Measurements from ENCODE around the gene GOLGA8J.
"Not testable (repeated sequence)": the region's sequence is repeated elsewhere in the genome, so short reads cannot be mapped to it uniquely, and the experiment has no call there.

The GOLGA8J gene, protein sequence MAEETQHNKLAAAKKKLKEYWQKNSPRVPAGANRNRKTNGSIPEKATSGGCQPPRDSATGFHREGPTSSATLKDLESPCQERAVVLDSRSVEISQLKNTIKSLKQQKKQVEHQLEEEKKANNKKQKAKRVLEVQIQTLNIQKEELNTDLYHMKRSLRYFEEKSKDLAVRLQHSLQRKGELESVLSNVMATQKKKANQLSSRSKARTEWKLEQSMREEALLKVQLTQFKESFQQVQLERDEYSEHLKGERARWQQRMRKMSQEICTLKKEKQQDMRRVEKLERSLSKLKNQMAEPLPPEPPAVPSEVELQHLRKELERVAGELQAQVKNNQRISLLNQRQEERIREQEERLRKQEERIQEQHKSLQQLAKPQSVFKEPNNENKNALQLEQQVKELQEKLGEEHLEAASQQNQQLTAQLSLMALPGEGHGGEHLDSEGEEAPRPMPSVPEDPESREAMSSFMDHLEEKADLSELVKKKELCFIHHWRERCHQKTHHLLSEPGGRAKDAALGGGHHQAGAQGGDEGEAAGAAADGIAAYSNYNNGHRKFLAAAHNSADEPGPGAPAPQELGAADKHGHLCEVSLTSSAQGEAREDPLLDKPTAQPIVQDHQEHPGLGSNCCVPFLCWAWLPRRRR

DNA sequence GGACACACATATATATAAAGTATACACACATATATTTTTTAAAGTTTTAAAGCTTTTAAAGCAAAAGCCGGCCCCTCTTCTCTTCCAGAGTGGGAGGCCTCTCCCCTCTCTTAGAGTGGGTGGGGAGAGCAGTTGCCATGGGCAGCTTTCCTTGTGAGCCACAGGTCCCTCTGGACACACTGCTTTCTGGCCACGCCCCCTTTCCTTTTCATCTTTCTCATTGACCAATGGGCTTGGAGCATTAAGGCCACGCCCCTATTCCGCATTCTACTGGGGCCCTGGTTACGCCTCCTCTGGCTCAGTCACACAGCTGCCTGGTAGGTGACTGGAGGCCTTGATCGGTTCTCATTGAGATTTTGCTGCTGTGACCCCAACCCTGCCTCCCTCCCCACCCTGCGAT, at the start of gene GOLGA8J:
TSS of gene GOLGA8J (plus strand) at position 301 of the 400 bp plus-strand sequence. CDS start at position 399, 98 bp downstream.
- not testable (repeated sequence) for DNase-seq (ENCODE audit: low spot score); H3K27ac ChIP-seq; H3K4me3 ChIP-seq

GRCh38 chr15:30033211-30033610, 49.5 kb upstream of the GOLGA8J start:
- DNase-seq (ENCODE audit: low spot score), result no peak
- H3K27ac ChIP-seq, result no peak overlapping the region
- no peak overlapping the region for H3K4me3 ChIP-seq
- TF ChIP-seq, protein P1, sequence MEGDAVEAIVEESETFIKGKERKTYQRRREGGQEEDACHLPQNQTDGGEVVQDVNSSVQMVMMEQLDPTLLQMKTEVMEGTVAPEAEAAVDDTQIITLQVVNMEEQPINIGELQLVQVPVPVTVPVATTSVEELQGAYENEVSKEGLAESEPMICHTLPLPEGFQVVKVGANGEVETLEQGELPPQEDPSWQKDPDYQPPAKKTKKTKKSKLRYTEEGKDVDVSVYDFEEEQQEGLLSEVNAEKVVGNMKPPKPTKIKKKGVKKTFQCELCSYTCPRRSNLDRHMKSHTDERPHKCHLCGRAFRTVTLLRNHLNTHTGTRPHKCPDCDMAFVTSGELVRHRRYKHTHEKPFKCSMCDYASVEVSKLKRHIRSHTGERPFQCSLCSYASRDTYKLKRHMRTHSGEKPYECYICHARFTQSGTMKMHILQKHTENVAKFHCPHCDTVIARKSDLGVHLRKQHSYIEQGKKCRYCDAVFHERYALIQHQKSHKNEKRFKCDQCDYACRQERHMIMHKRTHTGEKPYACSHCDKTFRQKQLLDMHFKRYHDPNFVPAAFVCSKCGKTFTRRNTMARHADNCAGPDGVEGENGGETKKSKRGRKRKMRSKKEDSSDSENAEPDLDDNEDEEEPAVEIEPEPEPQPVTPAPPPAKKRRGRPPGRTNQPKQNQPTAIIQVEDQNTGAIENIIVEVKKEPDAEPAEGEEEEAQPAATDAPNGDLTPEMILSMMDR (IDR thresholded peaks at IDR 0.05), result no peak

DNA sequence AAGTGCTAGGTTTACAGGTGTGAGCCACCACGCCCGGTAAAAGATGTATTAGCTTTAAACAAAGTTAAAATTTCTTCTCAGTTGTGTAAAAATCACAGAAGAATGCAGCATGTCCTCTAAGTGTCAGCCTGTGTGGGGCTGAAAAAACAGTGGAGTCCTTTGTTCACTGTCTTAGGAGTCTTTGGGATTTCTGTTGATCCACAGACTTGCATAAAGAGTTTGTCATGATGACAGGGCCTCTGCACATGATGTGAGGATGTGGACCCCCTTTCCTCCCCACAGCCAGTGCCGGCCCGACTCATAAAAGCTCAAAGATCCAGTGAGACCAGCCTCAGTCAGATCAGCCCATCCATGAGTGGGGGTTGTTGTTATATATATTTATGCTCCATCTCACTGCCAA, 49.0 kb upstream of the GOLGA8J start:
- no peak for DNase-seq (ENCODE audit: low spot score)
- H3K4me3 ChIP-seq, result no peak overlapping the region
- TF ChIP-seq, protein P1 (IDR thresholded peaks at IDR 0.05), result no peak
- H3K27ac ChIP-seq, result no peak overlapping the region

DNA sequence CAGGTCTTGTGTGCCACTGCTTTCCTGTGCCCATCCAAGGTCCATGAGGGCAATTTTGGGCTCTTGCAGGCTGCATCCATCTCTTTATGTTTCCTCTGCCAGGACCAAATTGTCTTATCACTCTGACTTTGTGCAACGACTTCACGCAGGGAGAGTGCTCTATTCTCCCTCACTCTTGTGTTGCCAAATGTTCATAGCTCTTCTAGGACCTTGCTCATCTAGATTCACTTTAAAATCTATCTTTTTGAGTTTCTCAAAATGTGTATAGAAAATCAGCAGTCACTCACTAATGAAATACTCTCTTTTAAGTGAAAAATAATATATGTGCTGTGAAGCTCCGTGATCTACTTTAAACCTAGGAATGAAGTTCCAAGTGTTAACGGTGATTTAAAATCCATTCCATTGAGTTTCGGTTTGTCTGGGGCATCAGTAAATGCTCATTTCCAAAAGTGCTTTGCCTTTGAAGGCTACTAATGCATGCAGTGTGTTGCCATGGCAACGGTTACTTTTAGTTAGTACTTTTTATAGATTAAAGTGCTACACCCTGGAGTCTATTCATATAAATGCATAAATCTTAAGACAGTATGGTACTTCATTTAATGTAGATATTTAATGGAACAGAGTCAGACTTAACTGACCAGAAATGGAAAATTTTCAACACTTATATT, 46.6 kb upstream of the GOLGA8J start:
- H3K4me3 ChIP-seq, result no peak overlapping the region
- DNase-seq (ENCODE audit: low spot score), result no peak
- no peak overlapping the region for H3K27ac ChIP-seq
- TF ChIP-seq, protein P1 (IDR thresholded peaks at IDR 0.05), result no peak

DNA sequence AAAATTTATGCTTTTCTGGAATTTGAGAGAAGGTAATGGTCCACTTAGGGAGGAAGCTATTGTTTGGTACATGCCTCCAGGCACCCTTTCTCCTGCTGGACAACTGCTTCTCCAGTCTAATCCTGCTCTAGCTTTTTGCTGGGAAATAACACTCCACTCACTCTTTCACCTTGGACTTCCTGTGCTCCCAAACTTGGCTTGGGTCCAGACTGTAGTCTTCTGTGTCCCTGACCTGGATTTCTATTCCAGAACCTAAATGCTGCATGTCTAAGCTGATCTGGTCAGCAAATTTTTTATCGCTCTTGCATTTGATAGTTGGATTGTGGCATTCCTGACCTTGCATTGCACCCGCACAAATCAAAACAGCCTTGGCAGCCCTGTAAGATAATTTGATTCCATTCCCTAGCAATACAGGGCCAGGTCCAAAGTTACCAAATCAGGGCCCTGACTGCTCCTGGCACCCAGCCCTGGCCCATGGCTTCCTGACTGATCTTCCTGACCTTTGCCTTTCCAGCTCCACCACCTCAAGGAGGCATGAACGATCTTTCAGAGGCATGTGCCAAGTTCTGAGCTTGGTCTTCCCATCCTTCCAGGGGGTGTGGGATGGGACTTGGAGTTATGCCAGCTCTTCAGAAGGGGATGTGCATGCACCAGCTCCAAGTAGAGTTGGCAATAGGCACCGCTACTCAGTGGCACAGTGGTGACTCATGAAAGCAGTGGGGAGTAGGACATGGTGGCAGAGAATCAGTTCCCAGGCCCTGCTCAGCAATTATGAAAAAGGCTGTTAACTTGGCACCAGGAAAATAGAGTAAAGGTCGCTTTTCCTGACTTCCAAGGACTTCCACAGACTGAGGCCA, 43.9 kb upstream of the GOLGA8J start:
- DNase-seq (ENCODE audit: low spot score), result no peak
- TF ChIP-seq, protein P1 (IDR thresholded peaks at IDR 0.05), result no peak
- no peak overlapping the region for H3K27ac ChIP-seq
- H3K4me3 ChIP-seq, result no peak overlapping the region

DNA sequence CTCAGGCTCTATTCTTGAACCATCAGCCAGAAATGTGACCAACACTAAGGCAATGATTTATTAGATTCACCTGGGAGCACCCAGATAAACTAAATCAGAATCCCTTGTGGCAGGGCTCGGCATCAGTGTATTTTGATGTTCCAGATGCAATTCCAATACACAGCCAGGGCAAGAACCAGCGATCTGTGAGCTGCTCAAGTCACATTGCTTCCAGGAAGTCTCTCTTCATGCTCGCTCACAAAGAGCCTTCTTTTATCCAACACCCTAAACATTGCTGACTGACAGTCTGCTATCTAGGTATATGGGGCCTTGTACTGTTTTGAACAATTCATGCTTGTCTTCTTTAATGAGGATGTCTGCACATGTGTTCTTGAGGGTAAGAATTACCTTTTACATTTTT, 40.9 kb upstream of the GOLGA8J start:
- TF ChIP-seq, protein P1 (IDR thresholded peaks at IDR 0.05), result no peak
- no peak overlapping the region for H3K4me3 ChIP-seq
- no peak for DNase-seq (ENCODE audit: low spot score)
- no peak overlapping the region for H3K27ac ChIP-seq

DNA sequence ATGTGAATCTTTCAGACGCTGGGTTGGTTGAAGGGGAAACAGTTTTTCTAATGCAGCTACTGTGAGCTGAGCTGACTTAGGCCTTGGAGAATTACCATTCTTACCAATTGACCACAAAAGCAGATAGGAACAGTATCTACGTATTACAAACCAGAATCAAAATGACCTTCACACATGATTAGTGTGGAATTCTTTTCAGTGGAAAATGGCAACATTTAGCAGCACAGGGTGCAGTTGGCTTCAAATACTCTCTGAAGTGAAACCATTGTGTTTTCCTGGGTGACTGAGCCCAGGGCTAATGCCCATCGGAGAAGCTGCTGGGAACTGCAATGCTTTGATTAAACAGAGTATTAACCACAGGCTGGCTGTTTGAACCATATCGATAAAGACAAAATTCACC, 40.2 kb upstream of the GOLGA8J start:
- DNase-seq (ENCODE audit: low spot score), result no peak
- Histone ChIP-seq H3K27ac (no peak overlapping the region), H3K4me3 (no peak overlapping the region)
- TF ChIP-seq, protein P1 (IDR thresholded peaks at IDR 0.05), result no peak
